HK-2 (cell line): ENCODE data around the gene MEIG1.
"Not testable (repeated sequence)": the region's sequence is repeated elsewhere in the genome, so short reads cannot be mapped to it uniquely, and the experiment has no call there.

ENCODE experiments used
- DNase-seq: peaks from one replicate; pipeline ENCODE4 v3.0.0-alpha.2; 2018; ENCODE audit not compliant: unreplicated experiment

Gene MEIG1

DNA sequence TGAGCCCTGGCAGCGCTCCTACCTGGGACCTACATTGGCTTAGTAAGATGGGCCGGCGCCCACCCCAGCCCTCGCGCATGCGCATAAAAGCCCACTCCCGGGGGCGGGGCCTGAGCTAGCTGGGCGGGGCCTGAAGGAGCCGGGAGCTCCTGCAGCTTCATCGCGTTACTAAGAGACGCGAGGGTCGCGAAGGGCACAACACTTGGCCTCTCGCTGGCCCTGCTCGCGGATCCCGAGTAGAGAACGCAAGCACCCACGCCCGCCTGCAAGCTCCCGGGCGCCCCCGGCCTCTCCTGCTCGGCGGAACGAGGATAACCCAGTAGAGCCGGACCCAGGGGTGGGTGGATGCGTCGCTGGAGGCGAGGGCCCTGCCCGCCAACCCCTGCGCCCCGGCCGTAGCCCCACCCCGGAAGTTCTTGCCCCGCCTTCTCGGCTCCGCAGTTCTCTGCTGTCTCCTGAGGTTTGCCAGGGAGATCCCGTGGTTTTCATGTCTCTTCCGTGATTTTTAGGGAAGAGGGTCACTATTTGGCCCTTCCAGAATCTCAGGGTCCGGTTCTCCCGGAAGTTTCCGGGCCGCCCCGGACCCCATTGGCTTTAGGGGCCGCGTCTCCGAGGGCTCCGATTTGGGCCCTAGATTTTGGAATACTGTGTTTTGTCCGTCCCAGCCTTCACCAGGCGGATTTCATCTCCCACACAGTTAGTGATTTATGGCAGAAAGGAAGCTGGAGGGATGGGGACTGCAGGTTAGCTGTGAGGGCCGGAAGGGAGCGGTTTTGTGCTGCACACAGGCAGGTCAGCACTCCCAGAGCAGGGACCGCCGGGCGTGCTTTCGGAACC, at the start of gene MEIG1:
Gene MEIG1, plus strand, starts transcription at position 168 of the 837 bp plus-strand sequence. CDS start 7,081 bp downstream, outside the sequence.
- peak; percentile 89 for DNase-seq

- DNase-seq = no peak
These were observed 48.2 kb upstream of the MEIG1 start for GRCh38 chr10:14910953-14911352.

DNA sequence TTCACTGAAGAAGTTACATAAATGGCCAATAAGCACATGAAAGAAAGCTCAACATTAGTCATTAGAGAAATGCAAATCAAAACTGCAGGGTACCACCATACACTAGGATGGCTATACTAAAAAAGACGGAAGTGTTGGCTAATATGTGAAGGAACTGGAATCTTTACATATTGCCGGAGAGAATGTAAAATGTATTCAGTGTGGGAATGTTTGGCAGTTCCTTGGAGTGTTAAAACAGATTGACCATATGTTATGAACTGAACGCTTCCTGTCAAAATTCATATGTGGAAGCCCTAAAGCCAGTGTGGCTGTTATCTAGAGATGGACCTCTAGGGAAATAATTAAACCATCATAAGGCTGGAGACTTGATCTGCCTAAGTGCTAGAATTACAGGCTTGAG, 47.4 kb upstream of the MEIG1 start:
- no peak for DNase-seq

GRCh38 chr10:14916600-14916999, 42.6 kb upstream of the MEIG1 start:
- DNase-seq = no peak

GRCh38 chr10:14917827-14918226, 41.4 kb upstream of the MEIG1 start:
- DNase-seq = no peak

- no peak for DNase-seq
These were observed 40.2 kb upstream of the MEIG1 start for GRCh38 chr10:14918964-14919363.

DNA sequence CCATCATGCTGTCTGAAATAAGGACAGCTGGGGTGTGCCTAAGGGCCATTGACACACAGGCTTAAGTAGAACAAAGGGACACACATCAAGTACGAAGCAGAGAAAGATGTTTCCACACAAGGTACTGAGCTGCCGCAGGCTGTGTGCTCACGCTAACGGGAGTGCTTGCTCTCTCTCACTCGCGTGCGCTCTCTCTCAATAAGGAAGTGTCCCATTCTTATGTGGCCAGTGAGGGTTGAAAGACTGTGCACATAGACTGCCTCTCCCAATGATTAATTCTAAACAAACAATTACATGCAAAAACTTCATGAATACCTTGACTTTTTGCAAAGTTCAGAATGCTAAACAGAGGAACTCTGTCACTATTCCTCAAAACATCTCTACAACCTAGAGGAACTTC, 35.2 kb upstream of the MEIG1 start:
- DNase-seq = no peak

- no peak for DNase-seq
These were observed 33.9 kb upstream of the MEIG1 start for GRCh38 chr10:14925268-14925667.

GRCh38 chr10:14926061-14926470, 33.1 kb upstream of the MEIG1 start:
- DNase-seq = no peak

DNA sequence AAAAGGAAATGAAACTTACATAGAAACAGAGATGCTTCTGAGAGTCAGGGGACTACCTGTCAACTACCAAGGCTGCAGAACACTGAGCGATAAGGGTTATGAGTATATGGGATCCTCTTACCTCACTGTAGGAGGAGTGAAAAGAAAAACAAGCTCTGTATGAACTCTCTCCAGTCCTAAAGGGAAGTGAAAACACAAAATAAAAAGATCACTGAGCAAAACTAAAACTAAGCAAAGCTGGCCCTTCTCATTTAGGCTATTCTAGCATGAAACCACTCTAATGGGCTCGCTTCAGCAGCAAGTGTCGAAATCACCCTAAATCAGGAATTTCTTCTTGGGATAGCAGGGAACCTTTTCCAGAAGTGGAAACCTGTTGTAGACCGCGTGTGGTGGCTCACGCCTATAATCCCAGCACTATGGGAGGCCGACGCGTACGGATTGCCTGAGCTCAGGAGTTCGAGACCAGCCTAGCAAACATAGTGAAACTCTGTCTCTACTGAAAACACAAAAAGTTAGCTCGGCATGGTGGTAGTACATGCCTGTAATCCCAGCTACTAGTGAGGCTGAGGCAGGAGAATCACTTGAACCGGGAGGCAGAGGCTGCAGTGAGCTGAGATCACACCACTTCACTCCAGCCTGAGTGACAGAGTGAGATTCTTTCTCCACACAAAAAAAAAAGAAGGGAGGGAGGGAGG, 32.3 kb upstream of the MEIG1 start:
- no peak for DNase-seq

DNA sequence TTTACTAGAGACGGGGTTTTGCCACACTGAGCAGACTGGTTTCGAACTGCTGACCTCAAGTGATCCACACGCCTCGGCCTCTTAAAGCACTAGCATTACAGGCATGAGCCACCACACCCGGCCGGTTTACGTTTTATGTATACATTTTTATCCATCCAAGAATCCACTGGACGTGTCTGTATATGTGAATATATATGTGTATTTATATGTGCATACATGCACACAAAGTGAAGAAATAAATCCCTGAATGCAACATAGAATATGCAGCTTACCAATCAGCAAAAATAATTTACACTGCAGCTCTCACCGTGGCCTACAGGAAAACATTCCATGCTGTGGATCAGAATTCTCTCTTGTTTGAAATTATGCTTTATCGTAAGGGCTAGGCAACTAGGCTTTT, 28.6 kb upstream of the MEIG1 start:
- no peak for DNase-seq

DNA sequence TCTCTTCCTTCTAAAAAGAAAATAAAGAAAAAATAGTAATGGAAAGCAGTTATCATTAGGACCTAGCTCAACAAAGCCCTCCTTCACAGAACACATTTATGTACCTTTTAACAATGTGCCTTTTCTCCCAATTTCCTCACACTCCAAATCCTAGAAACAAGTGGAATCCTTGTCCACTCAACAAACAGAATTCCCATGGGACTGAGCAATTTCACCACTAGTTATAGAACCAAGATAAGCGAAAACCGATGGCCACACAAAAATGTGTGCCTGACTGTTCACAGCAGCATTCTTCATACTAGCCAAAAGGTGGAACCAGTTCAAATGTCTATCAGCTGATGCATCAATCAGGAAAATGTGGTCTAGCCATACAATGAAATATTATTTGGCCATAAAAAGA, 22.6 kb upstream of the MEIG1 start:
- no peak for DNase-seq

- DNase-seq = peak; percentile 22
These were observed 20.2 kb upstream of the MEIG1 start for GRCh38 chr10:14938971-14939370.

GRCh38 chr10:14942147-14942949, 16.8 kb upstream of the MEIG1 start:
- not testable (repeated sequence) for DNase-seq

DNA sequence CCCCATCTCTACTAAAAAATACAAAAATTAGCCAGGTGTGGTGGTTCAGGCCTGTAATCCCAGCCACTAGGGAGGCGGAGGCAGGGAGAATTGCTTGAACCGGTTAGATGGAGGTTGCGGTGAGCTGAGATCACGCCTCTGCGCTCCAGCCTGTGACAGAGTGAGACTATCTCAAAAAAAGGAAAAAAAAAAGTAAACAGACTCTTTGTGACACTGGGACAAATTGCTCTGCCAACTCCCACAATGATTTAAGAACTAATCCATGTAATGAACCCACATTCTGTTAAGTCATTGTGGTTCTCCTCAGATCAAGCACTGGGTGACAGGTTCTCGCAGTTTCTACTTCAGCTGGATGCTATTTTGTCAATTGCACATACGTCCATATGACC, 16.2 kb upstream of the MEIG1 start:
- DNase-seq = not testable (repeated sequence)

- DNase-seq = no peak
These were observed 14.1 kb upstream of the MEIG1 start for GRCh38 chr10:14945108-14945507.

DNA sequence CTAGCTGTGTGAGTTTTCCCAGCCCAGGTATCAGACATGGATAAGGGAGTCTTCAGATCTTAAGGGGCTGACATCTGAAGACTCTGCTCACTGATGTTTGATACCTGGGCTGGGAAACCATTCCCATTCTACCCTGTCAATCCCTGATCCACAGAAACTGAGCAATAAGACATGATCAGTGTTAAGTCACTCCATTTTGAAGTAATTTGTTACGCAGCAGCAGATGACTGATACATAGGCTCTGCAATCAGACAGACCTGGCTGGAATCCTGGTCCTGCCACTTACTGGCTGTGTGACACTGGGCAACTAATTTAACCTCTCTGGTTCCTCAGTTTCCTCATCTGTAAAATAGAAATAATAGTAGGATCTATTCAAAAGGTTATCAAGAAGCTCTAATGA, 11.9 kb upstream of the MEIG1 start:
- no peak for DNase-seq

DNA sequence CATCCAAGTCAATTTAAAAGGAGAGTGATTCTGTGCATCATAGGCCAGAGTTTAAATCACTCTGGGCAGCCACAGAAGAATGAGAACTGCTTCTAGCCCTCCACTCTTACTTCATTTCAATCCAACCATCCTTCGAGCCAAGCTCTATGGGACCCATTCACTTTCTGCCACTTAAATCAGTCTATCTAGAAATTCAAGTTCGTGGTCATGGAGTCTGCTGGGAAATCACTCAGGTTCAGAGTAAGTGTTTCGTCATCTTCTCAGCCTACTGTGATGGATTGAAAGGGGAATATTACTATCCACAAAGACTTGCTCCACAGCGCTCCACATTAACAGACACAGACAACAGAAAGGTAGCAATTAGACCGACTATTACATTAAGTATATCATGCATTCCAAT, 9.9 kb upstream of the MEIG1 start:
- DNase-seq = no peak

GRCh38 chr10:14952851-14953423, 6.3 kb upstream of the MEIG1 start:
- no peak for DNase-seq

GRCh38 chr10:14953424-14954000, 5.7 kb upstream of the MEIG1 start:
- no peak for DNase-seq

DNA sequence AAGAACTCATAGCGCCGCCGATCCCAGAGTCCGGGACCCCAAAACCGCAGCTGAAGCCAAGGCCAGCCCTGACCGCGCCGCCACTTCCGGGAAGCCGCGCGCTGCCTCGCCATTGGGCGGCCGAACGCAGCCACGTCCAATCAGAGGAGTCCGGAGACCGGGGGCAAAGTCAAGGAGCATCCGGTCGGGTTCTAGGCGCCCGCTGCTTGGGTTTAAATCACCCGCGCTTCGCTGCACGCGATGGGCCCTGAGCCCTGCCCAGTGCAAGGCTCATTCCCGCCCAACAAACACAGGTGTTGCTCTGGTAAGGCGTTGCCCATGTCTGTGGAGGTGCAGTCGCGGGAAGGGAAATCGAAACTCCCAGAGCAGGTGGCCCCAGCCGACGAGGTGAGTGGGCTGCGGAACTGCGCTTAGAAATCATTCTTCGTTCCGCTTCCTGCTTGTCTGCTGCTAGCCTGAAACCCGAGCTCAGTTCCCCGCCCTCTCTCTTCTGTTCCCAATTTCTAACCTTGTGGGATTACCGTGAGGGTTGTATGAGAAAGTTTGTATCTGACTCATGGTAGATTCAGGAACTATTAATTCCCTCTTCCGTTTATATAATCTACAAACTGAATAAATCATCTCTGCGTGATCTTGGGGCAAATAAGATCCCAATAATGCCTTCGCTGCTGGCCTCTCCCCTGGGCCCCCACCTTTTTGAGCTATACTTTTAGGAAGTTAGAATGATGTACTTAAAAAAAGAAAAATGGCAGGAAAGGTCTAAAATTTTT, 5.0 kb upstream of the MEIG1 start, which contains the start of gene DCLRE1C:
Gene DCLRE1C, minus strand, starts transcription at position 96 of the 770 bp plus-strand sequence. Its CDS starts 86 bp downstream, at position 10.
- DNase-seq = peak; percentile 85
